ENCODE measurements around the gene FSD2. TPM values are rescaled to one million over a fixed set of nuclear protein-coding genes. Genes with fewer than 3 reads are reported as not detected.
"Not testable (repeated sequence)": the region's sequence is repeated elsewhere in the genome, so short reads cannot be mapped to it uniquely, and the experiment has no call there.

Gene FSD2
- polyA plus RNA-seq, 3 donors, result 0.06 to 0.35 (median 0.14) TPM

DNA sequence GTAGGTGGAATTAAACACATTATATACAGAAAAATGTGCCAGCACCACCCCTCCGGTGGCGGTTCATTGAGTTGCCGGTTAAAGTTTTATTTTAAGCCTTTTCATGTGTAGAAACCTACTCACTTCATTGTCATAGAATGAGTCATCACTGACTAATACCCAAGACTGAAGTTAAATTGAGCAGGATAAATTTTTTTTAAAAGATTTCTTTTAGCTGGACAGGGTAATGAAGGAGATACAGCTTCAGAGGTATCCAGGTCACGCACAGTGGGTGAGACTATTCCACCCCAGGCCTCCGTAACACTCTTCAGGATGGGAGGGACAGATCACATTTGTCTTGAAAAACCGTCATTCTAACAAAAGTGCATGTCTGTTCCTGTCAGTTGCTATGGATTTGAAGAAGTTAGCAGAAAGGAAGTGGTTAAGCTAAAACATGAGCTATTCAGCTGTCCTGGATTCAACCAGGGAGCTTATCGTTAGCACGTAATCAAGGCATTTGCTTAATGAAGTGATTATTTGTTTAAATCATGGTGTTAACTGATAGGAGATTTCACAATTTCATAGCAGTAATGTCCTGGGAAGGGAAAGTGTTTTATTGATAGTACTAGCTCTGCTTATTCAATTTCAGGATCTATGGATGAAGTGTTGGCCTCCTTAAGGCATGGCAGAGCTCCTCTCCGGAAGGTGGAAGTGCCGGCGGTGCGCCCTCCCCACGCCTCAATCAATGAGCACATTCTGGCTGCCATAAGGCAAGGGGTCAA is 26.9 kb upstream of the FSD2 start:
- DNase-seq (ENCODE audit: extremely low read depth in 1 of 11, low read depth in 9 of 11, low spot score in 4 of 11), result no peak

DNA sequence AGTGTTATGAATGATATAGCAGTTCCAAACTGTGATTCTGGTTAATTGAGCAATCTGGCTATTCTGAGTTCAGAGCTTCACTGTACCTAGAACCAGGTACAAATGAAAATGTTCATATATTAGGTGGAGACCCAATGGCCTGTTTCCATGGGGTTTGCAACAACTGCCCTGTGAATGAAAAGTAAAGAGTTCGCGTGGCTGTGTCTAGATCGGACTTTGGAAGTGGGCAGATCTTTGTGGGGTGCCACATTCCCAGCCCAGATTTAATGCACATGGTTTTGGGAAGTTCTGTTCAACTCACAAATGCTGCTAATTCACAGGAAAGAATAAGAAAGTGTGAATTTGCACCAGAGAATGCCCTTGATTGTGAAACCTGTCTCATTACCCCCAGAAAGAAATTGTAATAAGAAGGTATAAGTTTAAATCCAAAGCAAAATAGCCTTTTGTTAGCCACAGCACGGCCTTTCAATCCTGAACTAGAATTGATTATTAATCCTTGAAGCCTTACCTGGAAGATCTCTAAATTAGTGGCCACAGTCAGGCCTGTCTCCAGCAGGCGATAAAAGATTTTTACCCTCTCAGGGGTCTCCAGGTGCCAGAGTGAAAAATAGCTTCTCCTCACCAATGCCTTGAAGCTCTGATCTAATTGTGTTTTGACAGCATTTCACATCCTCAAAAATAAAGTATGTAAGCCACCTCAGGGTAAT is 26.2 kb upstream of the FSD2 start:
- DNase-seq (ENCODE audit: extremely low read depth in 1 of 11, low read depth in 9 of 11, low spot score in 4 of 11), result no peak

- DNase-seq (ENCODE audit: extremely low read depth in 1 of 11, low read depth in 9 of 11, low spot score in 4 of 11), result no peak
Observed at GRCh38 chr15:82830427-82831173, 24.7 kb upstream of the FSD2 start.

- DNase-seq (ENCODE audit: extremely low read depth in 1 of 11, low read depth in 9 of 11, low spot score in 4 of 11), result no peak
Observed at GRCh38 chr15:82829234-82829633, 23.4 kb upstream of the FSD2 start.

DNA sequence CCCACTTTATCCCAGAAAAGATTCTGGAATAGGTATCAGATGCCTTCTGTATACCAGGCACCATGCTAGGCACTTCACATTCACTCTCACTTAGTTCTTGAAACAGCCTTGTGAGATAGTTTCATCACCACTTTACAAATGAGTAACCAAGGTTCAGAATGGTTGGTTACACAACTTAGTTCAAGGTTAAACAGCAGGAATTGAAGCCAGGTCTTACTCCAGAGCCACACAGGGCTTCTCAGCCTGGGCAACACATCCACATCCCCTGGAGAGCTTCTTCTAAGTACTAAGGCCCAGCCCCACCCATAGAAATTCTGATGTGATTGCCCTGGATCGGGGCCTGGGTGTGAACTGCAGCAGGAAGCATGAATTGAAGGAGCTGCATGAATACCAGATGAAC is 22.2 kb upstream of the FSD2 start:
- no peak for DNase-seq (ENCODE audit: extremely low read depth in 1 of 11, low read depth in 9 of 11, low spot score in 4 of 11)

DNA sequence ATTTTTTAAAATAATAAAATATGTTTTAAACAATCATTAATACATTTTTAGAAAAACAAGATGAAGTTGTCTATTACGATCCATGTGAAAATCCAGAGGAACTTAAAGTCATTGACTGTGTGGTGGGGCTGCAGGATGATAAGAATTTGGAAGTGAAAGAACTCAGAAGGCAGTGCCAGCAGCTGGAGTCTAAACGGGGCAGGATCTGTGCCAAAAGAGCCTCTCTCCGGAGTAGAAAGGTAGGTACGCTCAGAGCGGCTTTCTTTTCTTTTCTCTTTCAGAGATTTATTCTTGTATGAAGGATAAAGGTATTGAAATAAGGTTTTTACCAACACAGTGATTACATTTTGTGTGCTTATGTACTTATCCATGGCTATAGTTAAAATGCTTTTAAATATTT is 17.2 kb upstream of the FSD2 start:
- no peak for DNase-seq (ENCODE audit: extremely low read depth in 1 of 11, low read depth in 9 of 11, low spot score in 4 of 11)

DNA sequence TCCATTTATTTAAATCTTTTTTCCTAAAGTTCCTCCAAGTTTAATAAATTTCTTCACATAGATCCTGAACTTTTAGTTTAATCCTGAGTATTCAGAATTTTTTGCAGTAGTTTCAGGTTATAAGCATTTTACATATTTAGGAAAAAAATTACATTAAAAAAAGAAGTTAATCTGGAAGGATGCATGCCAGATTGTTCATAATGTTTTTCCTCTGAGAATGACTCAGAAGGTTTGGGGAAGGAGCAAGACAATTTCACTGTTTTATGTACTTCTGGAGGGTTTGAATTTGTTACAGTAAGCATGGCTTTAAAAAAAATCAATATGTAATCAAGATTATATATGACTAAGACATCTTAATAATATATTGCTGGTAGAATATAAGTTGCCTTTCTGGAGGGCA is 16.0 kb upstream of the FSD2 start:
- not testable (repeated sequence) for DNase-seq (ENCODE audit: extremely low read depth in 1 of 11, low read depth in 9 of 11, low spot score in 4 of 11)

GRCh38 chr15:82821396-82821795 is 15.5 kb upstream of the FSD2 start:
- not testable (repeated sequence) for DNase-seq (ENCODE audit: extremely low read depth in 1 of 11, low read depth in 9 of 11, low spot score in 4 of 11)

GRCh38 chr15:82820128-82820527 is 14.3 kb upstream of the FSD2 start:
- DNase-seq (ENCODE audit: extremely low read depth in 1 of 11, low read depth in 9 of 11, low spot score in 4 of 11), result no peak

DNA sequence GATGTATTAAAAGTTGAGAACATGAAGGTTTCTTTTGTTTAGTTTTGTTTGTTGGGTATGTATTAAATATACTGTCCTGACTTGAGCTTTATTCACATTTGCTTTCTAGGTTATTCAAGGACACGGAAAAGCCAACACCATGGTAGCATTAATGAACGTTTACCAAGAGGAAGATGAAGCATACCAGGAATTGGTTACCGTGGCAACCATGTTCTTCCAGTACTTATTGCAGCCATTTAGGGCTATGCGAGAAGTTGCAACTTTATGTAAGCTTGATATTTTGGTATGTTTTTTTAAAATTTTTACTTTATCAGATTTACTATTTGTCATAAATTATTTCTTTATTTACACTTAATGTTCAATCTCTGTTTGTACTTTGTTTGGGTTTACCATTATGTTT is 7.1 kb upstream of the FSD2 start:
- no peak for DNase-seq (ENCODE audit: extremely low read depth in 1 of 11, low read depth in 9 of 11, low spot score in 4 of 11)

DNA sequence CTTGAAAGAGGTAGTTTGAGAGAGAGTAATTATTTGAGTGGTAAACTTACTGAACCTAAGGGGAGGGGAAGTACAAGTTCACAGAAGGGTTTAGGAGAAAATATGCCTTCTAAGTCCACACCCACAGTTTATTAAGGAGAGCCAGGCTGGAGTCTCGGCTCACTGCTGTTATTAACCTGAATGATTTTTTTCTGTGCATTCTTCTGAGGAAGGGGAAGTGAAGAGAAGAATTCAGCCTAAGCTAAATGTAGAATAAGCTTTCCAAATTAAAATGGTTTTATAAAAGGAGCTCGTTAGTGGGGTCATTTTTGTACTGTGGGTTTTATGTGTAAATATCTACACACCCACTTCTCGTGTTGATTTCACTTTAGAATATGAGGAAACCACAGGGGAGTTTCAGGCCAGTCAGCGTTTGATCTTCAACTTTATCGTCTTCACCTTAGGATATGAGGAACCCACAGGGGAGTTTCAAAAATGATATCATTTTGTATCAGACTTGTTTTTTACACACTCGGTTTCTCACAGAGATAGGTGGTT is 5.1 kb upstream of the FSD2 start:
- DNase-seq (ENCODE audit: extremely low read depth in 1 of 11, low read depth in 9 of 11, low spot score in 4 of 11), result peak in 1 of 11 donors; percentile 9

DNA sequence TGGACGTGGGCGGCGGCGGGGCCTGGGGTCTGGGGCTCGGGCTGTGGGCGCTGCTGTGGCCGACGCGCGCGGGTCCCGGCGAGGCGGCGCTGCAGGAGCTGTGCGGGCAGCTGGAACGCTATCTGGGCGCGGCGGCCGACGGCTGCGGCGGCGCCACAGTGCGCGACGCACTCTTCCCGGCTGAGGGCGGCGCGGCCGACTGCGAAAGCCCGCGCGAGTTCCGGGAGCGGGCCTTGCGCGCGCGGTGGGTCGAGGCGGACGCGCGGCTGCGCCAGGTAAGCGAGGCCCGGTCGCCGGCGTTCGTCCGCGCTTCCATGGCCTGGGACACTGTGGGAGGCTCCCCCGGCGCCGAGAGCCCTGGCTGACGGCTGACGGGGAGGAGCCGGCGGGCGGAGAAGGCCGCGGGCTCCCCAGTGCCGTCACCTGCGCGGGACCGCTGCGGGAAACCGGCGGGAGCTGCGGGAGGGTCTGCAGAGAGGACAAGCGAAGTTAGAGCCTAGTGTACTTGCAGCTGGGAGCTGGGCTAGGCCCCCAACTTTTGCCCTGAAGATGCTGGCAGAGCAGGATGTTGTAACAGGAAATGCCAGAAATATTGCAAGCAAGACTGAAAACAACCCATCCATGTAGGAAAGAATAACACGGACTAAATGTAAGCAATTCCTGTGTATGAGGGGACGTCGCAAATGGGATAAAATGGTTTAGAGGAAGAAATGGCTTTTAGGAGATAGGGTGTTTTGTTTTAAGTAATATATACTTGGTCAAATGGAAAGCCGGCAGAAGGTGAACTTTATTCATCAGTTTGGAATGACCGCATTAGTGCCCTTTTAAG is 4.4 kb upstream of the FSD2 start:
- peak in 4 of 11 donors; percentile 25 to 46 (median 40) for DNase-seq (ENCODE audit: extremely low read depth in 1 of 11, low read depth in 9 of 11, low spot score in 4 of 11)

- peak; percentile 92 to 98 (median 96) for DNase-seq (ENCODE audit: extremely low read depth in 1 of 11, low read depth in 9 of 11, low spot score in 4 of 11)
Observed at GRCh38 chr15:82809308-82810060, 3.6 kb upstream of the FSD2 start, which contains the start of gene WHAMM. TSS of gene WHAMM (plus strand) at chr15:82809628. CDS start at chr15:82809727, 99 bp downstream.

DNA sequence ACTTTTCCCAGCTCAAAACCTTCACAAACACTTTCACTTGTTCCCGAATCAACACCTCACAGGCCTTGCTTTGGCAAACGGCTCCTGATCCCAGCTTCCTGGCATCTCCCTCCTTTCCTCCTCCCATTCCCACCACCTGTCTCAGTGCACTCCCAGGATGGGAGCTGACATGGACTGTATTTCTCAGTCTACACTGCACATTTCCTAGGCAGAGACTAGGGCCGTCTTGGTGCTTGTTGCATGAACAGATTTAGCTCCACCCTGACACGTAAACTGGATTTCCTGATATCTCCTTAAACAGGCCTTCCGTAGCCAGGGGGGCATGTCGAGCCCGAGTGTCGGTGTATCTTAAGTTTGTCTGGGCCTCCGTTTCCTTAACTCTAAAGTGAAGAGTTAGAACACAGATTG is 2.8 kb upstream of the FSD2 start:
- no peak for DNase-seq (ENCODE audit: extremely low read depth in 1 of 11, low read depth in 9 of 11, low spot score in 4 of 11)

- no peak for DNase-seq (ENCODE audit: extremely low read depth in 1 of 11, low read depth in 9 of 11, low spot score in 4 of 11)
Observed at GRCh38 chr15:82807920-82808633, 2.2 kb upstream of the FSD2 start.

GRCh38 chr15:82804575-82804949 is 1.3 kb downstream of the FSD2 start:
- no peak for DNase-seq (ENCODE audit: extremely low read depth in 1 of 11, low read depth in 9 of 11, low spot score in 4 of 11)

GRCh38 chr15:82803793-82804574 is 1.9 kb downstream of the FSD2 start:
- no peak for DNase-seq (ENCODE audit: extremely low read depth in 1 of 11, low read depth in 9 of 11, low spot score in 4 of 11)
